Stimulated activated CD4-positive, alpha-beta T cell treated with anti-CD3 and anti-CD28 coated beads, Interleukin-4, amount 100 ng/mL, for 24 hours (primary cell): ENCODE results near the gene PRICKLE4.

Experiments used
- DNase-seq: peaks from one replicate; pipeline ENCODE4 v3.0.0-alpha.2; 2020

PRICKLE4 gene, protein sequence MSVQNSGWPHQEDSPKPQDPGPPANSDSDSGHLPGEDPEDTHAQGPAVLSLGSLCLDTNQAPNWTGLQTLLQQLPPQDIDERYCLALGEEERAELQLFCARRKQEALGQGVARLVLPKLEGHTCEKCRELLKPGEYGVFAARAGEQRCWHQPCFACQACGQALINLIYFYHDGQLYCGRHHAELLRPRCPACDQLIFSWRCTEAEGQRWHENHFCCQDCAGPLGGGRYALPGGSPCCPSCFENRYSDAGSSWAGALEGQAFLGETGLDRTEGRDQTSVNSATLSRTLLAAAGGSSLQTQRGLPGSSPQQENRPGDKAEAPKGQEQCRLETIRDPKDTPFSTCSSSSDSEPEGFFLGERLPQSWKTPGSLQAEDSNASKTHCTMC

DNA sequence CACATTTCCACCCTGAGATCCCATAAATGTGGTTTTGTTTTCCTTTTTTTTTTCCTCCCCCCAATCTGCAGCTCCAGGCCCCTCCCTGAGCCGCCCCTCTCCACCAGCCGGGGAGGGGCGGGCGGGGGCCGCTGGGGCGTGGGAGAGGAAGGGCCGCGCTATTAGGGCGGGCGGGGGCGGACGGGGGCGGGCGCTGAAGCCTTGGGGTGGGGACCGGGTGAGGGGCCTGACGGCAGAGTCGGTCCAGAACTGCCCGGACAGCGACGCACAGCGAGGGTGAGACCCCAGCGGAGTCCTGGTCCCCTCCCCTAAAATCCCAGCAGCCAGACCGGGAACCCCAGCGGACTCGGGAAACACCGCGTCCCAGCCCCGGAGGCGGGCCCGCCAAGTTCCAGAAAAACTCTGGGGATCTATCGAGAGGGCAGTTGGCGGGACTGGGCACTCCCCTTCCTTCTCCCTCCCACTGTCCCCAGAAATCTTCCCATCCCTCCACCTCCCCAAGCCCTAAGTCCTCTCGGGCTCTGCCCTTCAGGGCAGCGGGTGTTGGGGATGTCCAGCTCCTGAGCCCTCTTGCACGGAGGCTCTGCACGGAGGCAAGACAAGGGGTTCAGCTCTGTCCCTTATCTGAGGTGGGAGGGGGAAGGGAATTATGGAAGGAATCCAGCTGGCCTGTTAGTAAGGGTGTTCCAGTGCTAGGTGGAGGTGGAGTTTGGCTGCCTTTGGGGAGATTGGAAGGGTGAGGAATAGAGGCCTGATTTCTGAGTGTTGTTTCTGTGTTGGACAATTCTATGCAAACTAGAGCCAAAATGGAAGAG lies at the start of gene PRICKLE4:
TSS of gene PRICKLE4 (plus strand) at position 232 of the 815 bp plus-strand sequence. CDS start 2,692 bp downstream, outside the sequence.
- DNase-seq = no peak

DNA sequence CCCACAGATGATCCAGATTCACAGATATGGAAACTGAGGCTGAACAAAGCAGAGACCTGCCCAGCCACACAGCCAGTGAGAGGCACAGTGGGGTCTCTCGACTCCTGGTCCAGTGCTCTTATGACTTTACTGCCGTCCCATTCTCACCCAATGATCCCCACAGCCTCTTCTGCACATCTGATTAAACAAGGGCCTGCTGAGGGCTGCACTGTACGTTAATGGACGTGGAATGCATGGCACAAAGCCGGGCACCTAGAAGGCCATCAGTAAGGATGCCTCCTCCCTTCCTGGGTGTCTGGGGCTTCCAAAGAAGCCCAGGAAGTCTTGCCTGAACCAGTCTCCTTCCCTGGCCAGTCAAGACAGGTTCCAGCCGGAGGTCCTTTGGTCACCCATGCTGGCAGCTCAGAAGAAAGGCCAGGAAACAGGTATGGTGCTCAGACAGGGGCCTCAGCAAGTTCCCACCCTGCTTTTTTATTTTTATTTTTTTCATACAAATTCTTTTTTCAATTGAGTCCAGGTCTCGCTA lies 49.0 kb upstream of the PRICKLE4 start:
- DNase-seq = no peak

DNA sequence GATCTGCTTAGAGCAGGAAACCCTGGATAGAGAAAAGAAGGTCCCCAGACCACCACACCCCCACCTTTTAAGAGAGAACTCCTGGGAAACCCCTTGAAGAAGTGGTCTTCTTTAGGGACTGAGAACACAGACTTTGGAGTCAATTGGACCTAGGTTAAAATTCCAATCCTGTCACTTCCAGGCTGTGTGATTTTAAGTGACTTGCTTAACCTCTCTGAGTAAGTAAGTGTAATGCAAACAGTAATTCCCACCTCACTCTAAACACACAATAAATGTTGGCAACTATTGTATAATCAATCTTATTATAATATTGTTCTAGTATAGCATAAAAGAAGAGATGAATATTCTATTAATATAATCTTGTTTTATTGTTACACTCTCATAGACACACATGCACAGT lies 48.4 kb upstream of the PRICKLE4 start:
- DNase-seq = no peak

DNA sequence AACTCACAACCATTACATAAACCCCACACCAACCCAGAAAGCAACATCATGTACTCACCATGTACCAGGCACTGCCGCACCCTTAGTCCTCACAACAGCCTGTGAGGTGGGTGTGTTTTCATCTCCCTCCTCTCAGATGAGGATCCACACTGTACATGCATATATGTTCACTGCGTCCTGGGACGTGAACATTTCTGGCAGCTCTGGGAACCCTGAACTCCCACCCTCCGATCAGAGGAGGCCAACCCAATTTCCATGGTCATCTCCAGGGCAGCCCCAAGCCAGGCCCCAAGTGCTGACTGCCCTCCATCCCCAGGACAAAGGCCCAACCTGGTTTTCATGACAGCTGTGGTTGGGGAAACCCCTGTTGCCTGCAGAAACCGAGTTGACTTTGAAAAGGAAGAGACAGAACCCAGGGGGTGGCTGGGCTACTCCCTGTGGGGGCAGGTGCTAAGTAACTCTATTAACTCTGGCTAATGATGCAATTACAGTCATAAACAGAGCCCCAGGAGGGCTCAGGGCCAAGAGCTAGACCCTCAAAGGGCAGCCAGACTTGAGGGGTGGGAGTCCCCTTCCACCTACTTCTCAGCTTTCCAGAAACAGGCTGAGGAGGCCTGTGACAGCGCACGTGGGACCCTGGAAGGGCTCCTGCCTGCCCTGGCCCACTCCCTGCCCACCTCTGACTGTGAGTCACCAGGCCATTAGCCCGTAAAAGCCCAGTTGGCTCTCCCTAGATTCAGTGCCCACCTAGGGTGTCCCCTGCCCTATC lies 47.8 kb upstream of the PRICKLE4 start:
- peak; percentile 66 for DNase-seq

DNA sequence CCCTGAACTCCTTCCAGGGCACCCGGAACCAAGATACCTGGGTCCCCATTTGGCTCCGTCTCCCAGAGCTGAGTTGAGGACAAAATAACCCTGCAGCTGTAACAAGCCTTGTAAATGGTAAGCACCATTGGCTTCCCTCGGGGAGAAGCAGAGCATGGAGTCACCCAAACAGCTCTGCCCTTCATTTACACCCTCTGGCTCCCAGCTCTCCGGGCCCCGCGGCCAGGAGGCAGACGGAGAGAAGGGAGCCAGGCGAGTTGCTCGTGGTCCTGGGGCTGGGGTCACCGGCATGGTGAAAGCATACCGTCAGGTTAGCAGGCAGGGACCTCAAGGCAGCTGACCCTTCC lies 47.2 kb upstream of the PRICKLE4 start:
- DNase-seq = no peak

DNA sequence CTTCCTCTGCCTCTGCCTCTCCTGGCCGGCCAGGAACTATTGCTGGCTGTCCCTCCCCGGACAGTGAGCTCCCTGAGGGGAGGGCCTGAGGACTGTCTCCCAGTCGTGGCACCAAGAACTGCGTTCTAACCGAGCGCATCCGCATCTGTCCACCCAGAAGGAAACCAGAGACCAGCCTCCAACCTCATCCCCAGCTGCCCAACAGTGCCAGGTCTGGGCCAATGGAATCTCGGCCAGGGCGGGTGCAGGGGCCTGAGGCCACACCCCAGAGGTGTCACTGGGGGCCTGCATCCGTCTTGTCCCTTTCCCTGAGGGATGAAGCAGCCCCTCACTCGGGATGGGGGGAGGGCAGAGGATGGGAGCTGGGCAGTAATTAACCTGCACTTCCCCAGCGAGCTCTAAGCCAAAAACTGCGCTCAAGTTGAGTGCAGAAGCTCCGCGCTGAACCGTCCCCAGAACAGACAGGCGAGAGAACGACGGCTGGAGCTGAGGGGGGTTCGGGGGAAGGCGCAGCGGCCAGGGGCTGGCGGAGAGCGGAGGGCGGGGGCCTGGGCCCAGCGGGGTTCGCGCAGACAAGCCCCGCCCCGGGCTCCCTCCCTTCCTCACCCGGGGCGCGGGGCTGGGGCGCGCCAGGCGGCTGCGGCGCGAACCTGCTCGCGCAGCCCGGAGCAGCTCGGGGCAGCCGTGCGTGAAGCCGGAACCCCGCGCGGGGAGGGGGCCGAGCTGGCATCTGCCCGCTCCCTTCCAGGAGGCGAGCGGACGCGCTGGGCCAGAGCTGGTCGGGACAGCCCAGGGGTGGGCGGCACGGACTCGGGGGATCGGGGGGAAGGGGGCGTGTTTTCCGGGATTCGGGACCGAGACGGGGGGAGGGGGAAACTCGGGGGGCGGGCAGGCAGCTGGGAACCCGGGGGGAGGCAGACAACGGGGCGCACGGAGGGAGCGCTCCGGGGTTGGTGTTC lies 46.6 kb upstream of the PRICKLE4 start:
- peak; percentile 48 for DNase-seq

DNA sequence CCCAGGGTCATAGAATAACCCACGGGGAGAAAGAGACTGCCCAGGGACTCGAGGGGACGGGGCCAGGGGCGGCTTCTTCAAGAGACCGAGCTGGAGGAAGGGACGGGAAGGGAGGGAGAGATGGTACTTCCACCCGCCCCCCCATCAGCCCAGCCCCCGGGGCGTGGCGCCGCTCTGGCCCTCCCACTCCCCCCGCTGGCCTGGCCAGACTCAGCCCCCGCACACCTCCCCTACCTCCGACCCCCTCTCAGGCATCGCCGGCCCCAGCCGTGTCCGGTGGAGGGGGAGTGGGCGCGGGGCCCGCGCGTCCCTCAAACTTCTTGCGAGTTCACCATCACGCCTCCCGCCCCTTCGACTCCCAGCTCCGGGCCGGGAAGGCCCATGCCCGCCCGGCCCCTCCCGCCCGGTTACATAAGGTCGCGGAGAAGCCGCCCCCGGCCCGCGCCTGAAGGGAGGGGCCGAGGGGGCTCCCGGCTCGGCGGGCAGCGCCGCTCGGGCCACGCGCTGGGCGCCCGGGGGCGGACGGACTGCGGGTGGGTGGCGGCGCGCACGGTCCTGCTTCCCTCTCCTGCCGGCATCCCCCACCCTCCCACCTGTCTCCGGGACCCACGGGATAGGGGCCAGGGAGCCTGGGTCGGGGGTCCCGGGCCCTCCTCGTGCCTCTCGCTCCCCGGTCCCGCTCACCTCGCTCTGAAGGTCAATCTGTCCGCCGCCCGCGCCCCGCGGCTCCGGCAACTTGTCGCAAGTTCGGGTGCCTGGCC lies 45.7 kb upstream of the PRICKLE4 start:
- DNase-seq = peak; percentile 66

DNA sequence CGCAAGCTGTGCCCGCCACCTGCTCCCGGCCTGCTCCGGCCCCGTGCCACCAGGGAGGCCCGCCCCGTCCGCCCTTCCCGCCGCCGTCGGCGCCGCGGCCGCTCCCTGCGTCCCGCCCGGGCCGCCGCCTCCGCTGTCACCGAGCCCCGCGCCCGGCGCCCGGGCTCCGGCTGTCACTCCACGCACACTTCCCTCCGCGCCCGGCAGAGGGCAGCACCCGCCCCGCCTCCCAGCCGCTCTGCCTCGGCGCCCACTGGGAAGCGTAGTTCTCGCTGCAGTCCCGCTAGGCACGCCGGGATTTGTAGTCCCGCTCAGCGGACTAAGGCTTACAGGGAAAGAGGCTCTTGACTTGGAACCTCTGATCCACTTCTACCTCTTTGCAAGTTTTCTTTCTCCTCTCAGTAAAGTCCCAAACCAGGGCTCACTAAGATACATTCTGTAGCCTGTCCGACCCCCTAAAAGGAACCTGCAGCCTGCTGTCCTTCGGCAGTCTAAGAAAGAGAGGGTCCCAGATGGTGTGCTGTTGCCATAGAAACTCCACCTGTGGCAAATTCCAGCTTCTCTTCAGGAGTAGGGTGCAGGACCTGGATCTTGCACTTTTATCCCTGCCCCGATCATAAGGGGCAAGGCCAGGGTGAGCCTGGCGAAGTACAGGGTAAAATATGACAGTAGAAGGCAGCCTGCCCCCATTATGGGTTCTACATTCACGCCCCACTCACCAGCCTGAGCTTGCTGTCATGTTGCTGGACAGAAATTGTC lies 45.0 kb upstream of the PRICKLE4 start, which contains the start of gene TFEB:
TSS of gene TFEB (minus strand) at position 182 of the 759 bp plus-strand sequence. CDS start 44,395 bp downstream, outside the sequence.
- DNase-seq = peak; percentile 94

DNA sequence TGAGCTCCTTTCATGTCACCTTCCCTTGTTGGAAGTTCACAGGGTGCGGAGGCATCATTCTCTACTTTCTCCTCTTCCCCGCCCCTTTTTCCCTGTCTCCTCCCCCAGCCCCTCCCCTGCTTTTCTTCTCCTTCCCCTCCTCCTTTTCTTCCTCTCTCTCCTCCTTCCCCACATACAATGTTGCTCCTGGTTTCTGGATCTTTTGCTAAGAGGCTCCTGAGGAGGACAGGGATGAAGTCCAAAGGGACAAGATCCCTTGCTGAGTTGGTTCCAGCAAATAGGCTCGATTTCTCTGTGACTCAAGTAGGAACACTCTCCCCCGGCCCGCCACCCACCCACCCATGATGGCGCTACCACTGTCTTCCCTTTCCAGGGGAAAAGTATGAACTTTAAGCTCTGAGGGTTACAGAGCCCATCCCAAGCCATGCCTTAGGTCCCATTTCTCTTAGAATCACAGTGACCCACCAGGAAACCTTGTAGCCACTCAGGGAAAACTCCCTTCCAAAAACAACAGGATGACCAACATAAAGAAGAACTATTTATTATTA lies 44.3 kb upstream of the PRICKLE4 start:
- no peak for DNase-seq

DNA sequence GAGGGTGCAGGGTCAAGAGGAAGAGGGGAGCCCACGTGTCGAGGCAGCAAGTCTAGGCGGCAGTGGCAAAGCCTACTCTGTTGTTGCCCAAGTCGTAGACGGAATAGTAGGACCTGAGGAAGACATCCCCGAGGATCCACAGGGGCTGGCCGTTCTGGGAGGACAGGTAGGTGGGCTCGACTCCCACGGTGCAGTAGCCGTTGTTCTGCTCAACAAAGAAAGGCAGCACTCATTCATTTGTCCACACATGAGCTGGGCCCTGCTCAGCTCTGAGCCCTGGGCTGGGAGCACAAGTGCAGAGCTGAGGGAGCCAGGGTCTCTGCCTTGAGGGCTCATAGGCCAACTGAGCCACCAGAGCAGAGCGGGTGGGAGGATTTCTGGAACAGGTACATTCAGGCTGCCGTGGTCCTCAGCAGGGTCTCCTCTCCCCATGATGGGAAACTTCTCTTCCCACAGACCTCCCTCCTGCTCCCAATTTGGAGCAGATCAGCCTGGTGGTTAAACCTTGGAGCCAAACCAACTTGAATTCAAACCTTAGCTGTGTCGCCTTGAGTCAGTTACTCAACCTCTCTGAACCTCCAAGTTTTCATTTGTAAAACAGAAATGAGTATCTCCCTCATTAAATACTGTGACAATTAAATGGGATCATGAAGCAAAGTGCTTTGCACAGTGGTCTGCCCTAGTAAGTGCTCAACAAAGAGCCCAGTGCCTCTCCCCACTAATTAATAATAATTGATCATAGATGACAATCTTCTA lies 43.6 kb upstream of the PRICKLE4 start:
- no peak for DNase-seq

DNA sequence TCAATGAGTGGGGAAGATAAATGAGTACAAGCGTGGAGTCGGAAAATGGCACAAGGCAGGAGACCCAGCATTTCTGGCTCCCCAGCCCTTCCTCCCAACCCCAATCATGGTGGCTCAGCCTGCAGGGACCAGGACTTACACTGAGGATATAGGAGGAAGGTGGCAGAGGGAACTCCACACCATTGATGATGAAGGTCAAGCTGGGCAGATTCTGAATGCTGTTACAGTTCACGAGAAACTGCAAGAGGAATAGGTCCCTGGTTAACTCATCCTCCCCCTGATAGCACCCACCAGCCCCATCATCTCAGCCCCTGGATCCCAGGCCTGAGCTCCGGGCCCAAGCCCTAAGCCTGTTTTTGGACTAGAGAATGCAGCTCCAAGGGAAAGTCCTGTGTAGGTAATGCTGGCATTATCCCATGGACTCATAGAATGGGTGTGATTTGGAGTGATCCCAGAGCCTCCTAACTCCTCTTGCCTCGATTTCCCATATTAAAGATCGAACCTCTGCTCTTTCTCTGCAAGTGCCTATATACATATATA lies 42.9 kb upstream of the PRICKLE4 start:
- DNase-seq = no peak

DNA sequence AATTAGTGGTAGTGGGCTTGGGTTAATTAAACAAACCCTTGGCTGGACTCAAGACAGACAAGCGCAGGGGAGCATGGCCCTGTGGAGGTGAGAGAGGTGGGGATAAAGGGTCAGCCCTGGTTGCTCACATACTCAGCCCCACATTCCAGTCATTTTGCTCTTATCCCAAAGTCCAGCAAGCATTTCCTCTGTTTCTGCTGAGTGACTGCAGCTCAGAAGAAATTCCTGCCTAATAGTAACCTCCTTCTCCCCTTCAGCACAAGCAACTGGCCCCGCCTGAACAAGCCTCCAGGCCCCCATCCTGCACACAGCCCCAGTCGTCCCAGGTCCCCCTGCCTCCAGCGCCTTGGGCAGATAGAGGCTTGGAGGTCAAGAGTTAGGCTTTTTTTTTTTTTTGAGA lies 41.5 kb upstream of the PRICKLE4 start:
- no peak for DNase-seq

DNA sequence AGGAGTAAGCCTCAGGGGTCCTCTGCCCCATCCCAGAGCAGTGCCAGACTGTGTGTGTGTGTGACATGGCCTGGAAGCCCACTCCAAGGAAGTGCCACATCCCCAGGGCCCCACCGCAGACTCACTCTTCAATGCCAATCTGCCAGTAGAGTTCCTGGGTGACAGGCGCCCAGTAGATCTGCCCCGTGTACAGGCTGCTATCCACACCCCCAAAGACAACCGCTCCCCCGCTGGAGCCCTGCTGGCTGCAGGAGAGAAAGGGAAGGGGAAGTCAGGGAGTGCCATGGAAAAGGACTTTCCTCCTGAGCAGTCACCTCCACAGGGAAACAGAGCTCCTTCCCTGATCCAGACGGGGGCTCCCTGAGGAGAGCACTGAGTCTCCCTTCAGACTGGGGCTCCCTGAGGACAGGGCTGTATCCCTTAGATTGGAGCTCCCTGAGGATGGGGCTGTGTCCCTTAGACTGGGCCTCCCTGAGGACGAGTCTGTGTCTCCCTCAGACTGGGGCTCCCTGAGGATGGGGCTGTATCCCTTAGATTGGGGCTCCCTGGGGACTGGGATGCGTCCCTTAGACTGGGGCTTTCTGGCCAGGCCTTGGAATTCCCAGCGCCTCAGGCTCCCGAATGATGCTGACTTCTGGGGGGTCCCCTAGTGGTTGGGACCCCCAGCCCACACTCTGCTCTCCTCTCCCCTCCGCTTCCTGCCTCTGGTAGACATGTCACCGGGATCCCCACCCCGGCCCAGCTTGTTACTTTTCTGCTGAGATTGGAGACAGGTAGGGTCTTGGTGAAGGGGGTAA lies 40.0 kb upstream of the PRICKLE4 start:
- no peak for DNase-seq

DNA sequence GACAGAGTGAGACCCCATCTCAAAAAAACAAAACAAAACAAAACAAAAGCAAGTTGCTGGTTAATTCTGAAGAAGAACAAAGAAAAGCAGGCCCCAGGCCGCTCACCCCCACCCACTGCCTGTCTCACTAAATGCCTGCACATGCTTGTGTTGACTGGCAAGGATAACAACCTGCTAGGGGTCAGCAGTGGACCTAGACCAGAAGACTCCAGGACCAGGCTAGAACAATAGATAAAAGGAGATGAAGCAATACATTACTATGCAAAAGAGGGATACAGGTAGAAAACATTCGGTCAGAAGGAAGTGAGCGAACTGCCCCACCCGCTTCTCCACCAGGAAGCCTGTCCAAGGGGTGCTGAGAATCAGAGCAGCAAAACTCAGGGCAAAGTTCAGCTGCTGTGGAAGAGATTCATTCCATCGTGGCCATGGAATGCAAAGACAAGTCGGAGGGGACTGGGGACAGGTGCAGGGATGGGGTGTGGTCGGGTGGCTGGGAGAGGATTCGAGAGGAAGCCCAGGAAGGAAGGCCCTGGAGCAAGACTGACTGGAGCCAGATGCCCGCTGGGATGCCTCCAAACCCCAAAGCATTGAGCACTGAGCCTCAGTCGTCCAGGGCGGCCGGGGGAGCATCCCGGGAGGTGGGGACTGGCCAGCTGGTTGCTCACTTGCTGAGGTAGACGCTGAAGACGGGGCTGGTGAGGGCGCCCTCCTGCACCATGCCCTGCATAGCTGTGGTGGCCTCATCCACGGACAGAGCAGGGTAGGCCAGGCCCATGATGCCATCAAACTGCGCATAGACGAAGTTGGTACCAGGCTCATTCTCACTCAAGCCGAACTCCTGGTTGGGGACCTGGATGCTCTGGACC lies 38.7 kb upstream of the PRICKLE4 start:
- no peak for DNase-seq

DNA sequence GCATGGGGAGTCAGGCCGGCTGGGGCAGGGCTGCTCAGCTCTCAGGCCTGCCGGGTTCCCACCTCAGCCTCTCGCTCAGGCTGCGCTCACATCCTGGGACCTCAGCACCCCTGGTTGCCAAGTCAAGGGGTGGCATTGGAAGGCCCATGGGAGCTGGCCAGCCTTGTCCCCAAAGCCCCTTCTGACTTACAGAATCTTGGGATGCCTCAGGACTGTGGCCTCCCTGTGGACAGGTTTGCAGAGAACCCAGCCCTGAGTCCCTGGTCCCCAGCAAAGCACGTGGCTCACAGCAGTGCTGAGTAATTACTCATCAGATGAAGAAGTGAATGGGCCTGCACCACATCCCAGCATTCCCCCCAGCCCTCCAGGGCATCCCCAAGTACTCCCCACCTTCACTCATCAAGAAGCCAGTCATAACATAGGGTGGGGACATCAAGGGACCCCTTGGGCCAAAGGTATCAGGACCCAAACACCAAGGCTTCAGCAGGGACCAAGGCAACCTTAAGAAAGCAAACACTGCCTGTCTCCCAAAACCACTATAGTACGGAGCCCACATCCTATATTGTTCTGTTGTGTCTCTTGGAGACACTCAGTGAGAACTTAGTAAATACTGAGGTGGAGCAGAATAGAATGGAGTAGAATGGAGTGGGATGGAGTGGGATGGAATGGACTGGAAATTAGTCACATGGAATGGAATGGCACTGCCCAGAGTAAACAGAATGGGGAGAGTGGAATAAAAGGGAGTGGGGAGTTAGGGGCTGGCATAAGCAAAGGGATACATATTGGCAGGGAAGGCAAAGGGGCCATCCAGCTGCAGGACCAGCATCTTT lies 37.0 kb upstream of the PRICKLE4 start:
- DNase-seq = no peak

DNA sequence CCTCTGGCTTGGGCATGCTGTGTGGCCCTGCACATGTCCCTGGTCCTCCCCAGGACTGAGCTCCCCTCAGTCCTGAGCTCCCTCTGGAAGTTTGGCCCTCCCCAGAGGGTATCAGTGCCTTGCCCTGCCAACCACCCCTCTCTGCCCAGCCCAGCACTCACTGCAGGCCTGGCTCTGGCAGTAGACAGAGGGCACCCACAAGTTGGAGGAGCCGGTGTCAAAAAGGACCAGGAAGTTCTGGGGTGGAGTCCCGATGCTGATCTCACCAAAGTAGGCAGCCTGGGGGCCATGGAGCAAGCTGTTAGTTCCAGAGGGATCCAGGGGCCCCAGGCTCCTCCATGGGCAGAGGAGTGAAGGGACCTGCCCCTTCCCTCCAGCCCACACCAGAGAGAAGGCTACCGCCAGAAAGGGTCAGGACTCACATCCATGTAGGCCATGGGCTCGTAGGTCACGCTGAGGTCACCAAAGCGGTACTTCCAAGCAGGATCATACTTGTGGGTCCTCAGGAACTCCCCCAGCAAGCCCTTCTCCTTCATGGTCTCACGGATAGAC lies 36.3 kb upstream of the PRICKLE4 start:
- DNase-seq = no peak
